PFSK-1 (cell line): ENCODE data around the gene CDKN3.

Experiments
- POLR2AphosphoS5 ChIP-seq: IDR thresholded peaks from 2 replicates; pipeline ENCODE4 v1.6.1; 2012; ENCODE audit warnings: low read depth, mild to moderate bottlenecking, control low read depth, low read length, moderate library complexity
- TAF1 ChIP-seq: IDR thresholded peaks from 2 replicates; pipeline ENCODE4 v1.6.1; 2012; ENCODE audit warnings: low read length, control low read depth, borderline replicate concordance; ENCODE audit not compliant: insufficient read depth

GRCh38 chr14:54348001-54348611 lies 48.7 kb upstream of the CDKN3 start:
- TF ChIP-seq POLR2AphosphoS5 (no peak), TAF1 (no peak)
